ENCODE data around the gene CCIN. TPM values are rescaled to one million over a fixed set of nuclear protein-coding genes. Genes with fewer than 3 reads are reported as not detected.

CCIN gene
- total and polyA plus RNA-seq, 2 experiments from 2014 or later = 1.4 to 2.8 TPM

DNA sequence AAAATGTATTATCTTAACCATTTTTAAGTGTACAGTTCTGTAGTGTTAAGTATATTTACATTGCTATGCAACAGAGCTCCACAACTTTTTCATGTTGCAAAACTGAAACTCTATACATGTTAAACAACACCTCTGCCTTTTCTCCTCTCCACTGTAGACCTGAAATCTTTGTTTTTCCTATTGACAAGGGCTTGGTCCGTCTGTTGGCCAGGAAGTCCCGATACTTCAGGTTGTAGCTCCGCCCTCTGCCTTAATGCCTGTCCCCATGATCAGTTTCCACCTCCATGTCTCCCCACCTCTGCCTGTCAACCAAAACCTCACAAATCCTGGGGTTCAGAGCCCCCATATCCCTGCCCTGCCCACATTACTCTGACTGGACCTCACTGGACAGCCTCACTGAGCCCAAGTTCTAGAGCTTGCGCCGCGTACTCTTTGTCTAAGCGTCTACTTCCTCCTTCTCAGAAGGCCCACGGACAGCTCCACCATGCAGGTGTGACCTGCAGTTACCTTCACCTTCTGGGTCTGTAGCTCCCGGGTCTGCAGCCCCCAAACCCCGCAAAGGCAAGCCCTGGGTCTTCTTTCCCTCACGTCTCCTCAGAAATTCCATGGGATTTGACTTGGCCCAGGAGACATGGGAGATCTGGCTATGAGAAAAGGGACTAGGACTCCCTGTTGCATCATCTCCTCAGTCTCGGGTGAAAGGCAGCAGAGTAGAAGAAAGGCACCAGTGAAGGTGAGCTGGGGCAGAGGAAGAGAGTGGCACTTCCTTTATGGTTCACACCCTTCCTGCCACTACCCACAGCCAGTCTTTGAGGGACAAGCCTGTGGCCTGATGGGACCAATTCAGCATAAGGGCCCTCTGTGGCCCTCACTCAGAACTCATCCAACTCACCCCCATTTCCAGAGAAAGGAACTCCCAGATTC, 24.6 kb upstream of the CCIN start:
- peaks cover 12% of the 10 kb centered on the region; the same call in 1 of the 2 replicates for H3F3A ChIP-seq (ENCODE audit: insufficient read depth)

DNA sequence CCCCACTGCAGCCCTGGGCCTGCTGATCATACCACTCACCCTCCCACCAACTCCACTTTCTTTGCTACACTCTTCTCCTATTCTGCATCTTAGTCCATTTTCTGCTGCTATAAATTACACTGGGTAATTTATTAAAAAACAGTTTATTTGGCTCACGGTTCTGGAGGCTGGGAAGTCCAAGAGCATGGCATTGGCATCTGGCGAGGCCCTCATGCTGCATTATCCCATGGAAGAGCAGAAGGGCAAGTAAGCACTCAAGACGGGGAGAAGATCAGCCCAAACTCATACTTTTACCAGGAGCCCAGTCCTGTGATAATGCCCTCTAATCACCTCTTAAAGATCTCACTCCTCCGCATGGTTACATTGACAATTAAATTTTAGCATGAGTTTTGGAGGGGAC, 23.2 kb upstream of the CCIN start:
- H3F3A ChIP-seq (ENCODE audit: insufficient read depth) = peaks cover 16% of the 10 kb centered on the region; the same call in 1 of the 2 replicates
- H3K9ac ChIP-seq = no peak overlapping the region
- in situ Hi-C loops (cut with MboI) = no loop called here
- no peaks in the 10 kb centered on the region for H3K9me2 ChIP-seq (ENCODE audit: insufficient read depth)
- H3K27ac ChIP-seq = no peak overlapping the region
- peaks cover 24% of the 10 kb centered on the region for H3K4me1 ChIP-seq (ENCODE audit: insufficient read depth)
- no peak for DNase-seq
- H3K9me3 ChIP-seq (ENCODE audit: low read depth) = no peaks in the 10 kb centered on the region
- TF ChIP-seq EZH2phosphoT487 (IDR thresholded peaks at IDR 0.05; ENCODE audit: insufficient read depth, low read depth) (no peak), EZH2 (IDR thresholded peaks at IDR 0.05; ENCODE audit: insufficient read depth, poor library complexity, severe bottlenecking) (no peak)
- no peak overlapping the region for H3K4me2 ChIP-seq (ENCODE audit: unreplicated experiment)
- WGBS, 2 experiments (ENCODE audit: low coverage in 1 of 2, low lambda C conversion rate in 2 of 2, missing lambda C conversion rate in 2 of 2) = 93 to 97% methylated on average over 4 of the region's 4 CpGs
- no peaks in the 10 kb centered on the region for H3K36me3 ChIP-seq (ENCODE audit: low read depth)
- H3K27me3 ChIP-seq (replicated peaks; ENCODE audit: insufficient read depth) = no peaks in the 10 kb centered on the region
- H3K4me3 ChIP-seq = no peak overlapping the region
- no peaks in the 10 kb centered on the region for H4K20me1 ChIP-seq (ENCODE audit: insufficient read depth)
- H3K79me2 ChIP-seq (ENCODE audit: insufficient read depth) = peaks cover 17% of the 10 kb centered on the region; the same call in 1 of the 2 replicates
- H2AFZ ChIP-seq = no peak overlapping the region

More for the DNA sequence above, 24.6 kb upstream of the CCIN start:
- no peaks in the 10 kb centered on the region for H3K9me2 ChIP-seq (ENCODE audit: insufficient read depth)
- no peaks in the 10 kb centered on the region for H3K9me3 ChIP-seq (ENCODE audit: low read depth)
- H3K27me3 ChIP-seq (replicated peaks; ENCODE audit: insufficient read depth) = no peaks in the 10 kb centered on the region
- H3K4me3 ChIP-seq = no peak overlapping the region
- in situ Hi-C loops (cut with MboI) = no loop called here
- H4K20me1 ChIP-seq (ENCODE audit: insufficient read depth) = no peaks in the 10 kb centered on the region
- no peaks in the 10 kb centered on the region for H3K36me3 ChIP-seq (ENCODE audit: low read depth)
- no peak overlapping the region for H3K27ac ChIP-seq
- 97 to 98% methylated on average over 12 of the region's 12 CpGs for WGBS, 2 experiments (ENCODE audit: low coverage in 1 of 2, low lambda C conversion rate in 2 of 2, missing lambda C conversion rate in 2 of 2)
- peaks cover 26% of the 10 kb centered on the region; the same call in 1 of the 2 replicates for H3K79me2 ChIP-seq (ENCODE audit: insufficient read depth)
- no peak overlapping the region for H3K9ac ChIP-seq
- H2AFZ ChIP-seq = no peak overlapping the region
- no peak for DNase-seq
- H3K4me2 ChIP-seq (ENCODE audit: unreplicated experiment) = no peak overlapping the region
- TF ChIP-seq EZH2phosphoT487 (IDR thresholded peaks at IDR 0.05; ENCODE audit: insufficient read depth, low read depth) = no peak
- TF ChIP-seq EZH2 (IDR thresholded peaks at IDR 0.05; ENCODE audit: insufficient read depth, poor library complexity, severe bottlenecking) = no peak
- H3K4me1 ChIP-seq (ENCODE audit: insufficient read depth) = peaks cover 15% of the 10 kb centered on the region

DNA sequence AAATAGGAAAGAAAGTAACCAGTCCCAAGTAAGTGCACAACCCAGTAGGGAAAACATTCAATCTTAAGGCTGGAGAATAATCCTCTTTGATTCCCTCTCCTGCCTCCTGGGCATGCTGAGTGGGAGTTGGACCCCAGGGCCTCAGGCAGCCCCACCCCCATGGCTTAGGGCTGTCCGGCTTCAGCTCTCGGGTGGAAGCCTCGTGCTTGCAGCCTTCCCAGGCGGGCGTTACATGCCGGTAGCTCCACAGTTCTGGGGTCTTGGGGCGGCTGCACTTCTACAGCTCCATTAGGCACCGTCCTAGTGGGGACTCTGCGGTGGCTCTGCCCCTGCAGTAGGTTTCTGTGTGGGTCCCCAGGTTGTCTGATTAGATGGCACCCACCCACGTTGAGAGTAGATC, 22.5 kb upstream of the CCIN start:
- WGBS, 2 experiments (ENCODE audit: low coverage in 1 of 2, low lambda C conversion rate in 2 of 2, missing lambda C conversion rate in 2 of 2) = 81 to 85% methylated on average over 9 to 10 of the region's 10 CpGs
- H2AFZ ChIP-seq = no peak overlapping the region
- no peak for TF ChIP-seq EZH2phosphoT487 (IDR thresholded peaks at IDR 0.05; ENCODE audit: insufficient read depth, low read depth)
- no peak for TF ChIP-seq EZH2 (IDR thresholded peaks at IDR 0.05; ENCODE audit: insufficient read depth, poor library complexity, severe bottlenecking)
- H3K36me3 ChIP-seq (ENCODE audit: low read depth) = no peaks in the 10 kb centered on the region
- no peaks in the 10 kb centered on the region for H4K20me1 ChIP-seq (ENCODE audit: insufficient read depth)
- in situ Hi-C loops (cut with MboI) = no loop called here
- H3K9ac ChIP-seq = no peak overlapping the region
- DNase-seq = no peak
- H3K9me3 ChIP-seq (ENCODE audit: low read depth) = no peaks in the 10 kb centered on the region
- H3K27ac ChIP-seq = no peak overlapping the region
- no peak overlapping the region for H3K4me3 ChIP-seq
- peaks cover 13% of the 10 kb centered on the region; the same call in 1 of the 2 replicates for H3K79me2 ChIP-seq (ENCODE audit: insufficient read depth)
- peaks cover 22% of the 10 kb centered on the region; the same call in 1 of the 2 replicates for H3F3A ChIP-seq (ENCODE audit: insufficient read depth)
- H3K4me2 ChIP-seq (ENCODE audit: unreplicated experiment) = no peak overlapping the region
- H3K9me2 ChIP-seq (ENCODE audit: insufficient read depth) = no peaks in the 10 kb centered on the region
- H3K4me1 ChIP-seq (ENCODE audit: insufficient read depth) = peaks cover 31% of the 10 kb centered on the region
- H3K27me3 ChIP-seq (replicated peaks; ENCODE audit: insufficient read depth) = no peaks in the 10 kb centered on the region

DNA sequence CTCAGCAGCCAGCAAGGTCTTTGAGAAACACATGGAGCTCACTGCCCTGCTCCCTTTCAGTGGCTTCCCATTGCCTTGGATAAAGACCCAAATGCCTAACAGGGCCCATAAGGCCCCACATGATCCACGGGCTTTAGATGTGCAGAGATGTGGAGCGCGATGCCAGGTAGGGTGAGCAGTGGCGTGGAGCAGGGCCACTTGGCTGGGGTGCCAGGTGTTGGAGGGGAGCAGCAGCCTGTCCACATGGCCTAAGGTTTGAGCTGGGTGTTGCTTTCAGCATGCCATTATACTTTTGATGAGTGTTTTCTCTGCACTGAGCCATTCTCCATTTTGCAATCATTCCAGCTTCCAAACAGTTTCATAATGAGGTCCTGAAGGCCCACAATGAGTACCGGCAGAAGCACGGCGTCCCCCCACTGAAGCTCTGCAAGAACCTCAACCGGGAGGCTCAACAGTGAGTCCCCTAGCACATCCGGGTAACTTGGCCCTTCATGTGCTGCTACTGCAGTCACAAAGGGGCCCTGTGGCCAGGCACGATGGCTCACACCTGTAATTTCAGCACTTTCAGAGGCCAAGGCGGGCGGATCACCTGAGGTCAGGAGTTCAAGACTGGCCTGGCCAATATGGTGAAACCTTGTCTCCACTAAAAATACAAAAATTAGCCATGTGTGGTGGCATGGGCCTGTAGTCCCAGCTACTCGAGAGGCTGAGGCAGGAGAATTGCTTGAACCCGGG, 21.6 kb upstream of the CCIN start:
- peaks cover 7% of the 10 kb centered on the region; the same call in 1 of the 2 replicates for H3K79me2 ChIP-seq (ENCODE audit: insufficient read depth)
- in situ Hi-C loops (cut with MboI) = no loop called here
- 92 to 94% methylated on average over 14 of the region's 14 CpGs for WGBS, 2 experiments (ENCODE audit: low coverage in 1 of 2, low lambda C conversion rate in 2 of 2, missing lambda C conversion rate in 2 of 2)
- no peak overlapping the region; the same call in 1 of the 2 replicates for H3K27ac ChIP-seq
- no peaks in the 10 kb centered on the region for H3K9me3 ChIP-seq (ENCODE audit: low read depth)
- H3K4me2 ChIP-seq (ENCODE audit: unreplicated experiment) = no peak overlapping the region
- H3K4me1 ChIP-seq (ENCODE audit: insufficient read depth) = peaks cover 37% of the 10 kb centered on the region
- H3K9ac ChIP-seq = no peak overlapping the region
- H2AFZ ChIP-seq = no peak overlapping the region
- H3F3A ChIP-seq (ENCODE audit: insufficient read depth) = peaks cover 22% of the 10 kb centered on the region; the same call in 1 of the 2 replicates
- TF ChIP-seq EZH2 (IDR thresholded peaks at IDR 0.05; ENCODE audit: insufficient read depth, poor library complexity, severe bottlenecking) (no peak), EZH2phosphoT487 (IDR thresholded peaks at IDR 0.05; ENCODE audit: insufficient read depth, low read depth) (no peak)
- DNase-seq = no peak
- no peaks in the 10 kb centered on the region for H4K20me1 ChIP-seq (ENCODE audit: insufficient read depth)
- H3K36me3 ChIP-seq (ENCODE audit: low read depth) = no peaks in the 10 kb centered on the region
- no peaks in the 10 kb centered on the region for H3K27me3 ChIP-seq (replicated peaks; ENCODE audit: insufficient read depth)
- H3K4me3 ChIP-seq = no peak overlapping the region
- H3K9me2 ChIP-seq (ENCODE audit: insufficient read depth) = no peaks in the 10 kb centered on the region

Data from GM23248 (cell line).